Effector memory CD8-positive, alpha-beta T cell (primary cell): ENCODE results near the gene NCAPH2.

Experiments used
- ATAC-seq: fragments of 150-1000 bp; cut with Tn5 transposase; replicated peaks from 2 replicates; pipeline ENCODE4 v1.10.0; 2021; ENCODE audit warnings: mild to moderate bottlenecking, moderate library complexity
- DNase-seq, 3 experiments: peaks; one replicate each; pipeline ENCODE4 v3.0.0; 2021
- H3K27ac Mint-ChIP-seq, 2 donors: one replicate each; pipeline ENCODE4 v1.8.0; 2022; ENCODE audit warnings: mild to moderate bottlenecking in 2 of 2, mixed read lengths in 2 of 2, moderate library complexity in 2 of 2
- H3K27me3 Mint-ChIP-seq, 2 donors: one replicate each; pipeline ENCODE4 v1.8.0; 2022; ENCODE audit warnings: mixed read lengths in 2 of 2
- H3K36me3 Mint-ChIP-seq: one replicate; pipeline ENCODE4 v1.8.0; 2022; ENCODE audit warnings: mild to moderate bottlenecking, moderate library complexity, mixed read lengths; ENCODE audit not compliant: insufficient read depth
- H3K4me1 Mint-ChIP-seq, 2 donors: one replicate each; pipeline ENCODE4 v1.8.0; 2022; ENCODE audit warnings: low read depth in 2 of 2, mixed read lengths in 2 of 2
- H3K4me3 Mint-ChIP-seq, 2 donors: one replicate each; pipeline ENCODE4 v1.8.0; 2022; ENCODE audit warnings: mild to moderate bottlenecking in 2 of 2, mixed read lengths in 2 of 2, moderate library complexity in 2 of 2
- H3K9me3 Mint-ChIP-seq, 2 donors: one replicate each; pipeline ENCODE4 v1.8.0; 2022; ENCODE audit warnings: mixed read lengths in 2 of 2

The NCAPH2 gene

DNA sequence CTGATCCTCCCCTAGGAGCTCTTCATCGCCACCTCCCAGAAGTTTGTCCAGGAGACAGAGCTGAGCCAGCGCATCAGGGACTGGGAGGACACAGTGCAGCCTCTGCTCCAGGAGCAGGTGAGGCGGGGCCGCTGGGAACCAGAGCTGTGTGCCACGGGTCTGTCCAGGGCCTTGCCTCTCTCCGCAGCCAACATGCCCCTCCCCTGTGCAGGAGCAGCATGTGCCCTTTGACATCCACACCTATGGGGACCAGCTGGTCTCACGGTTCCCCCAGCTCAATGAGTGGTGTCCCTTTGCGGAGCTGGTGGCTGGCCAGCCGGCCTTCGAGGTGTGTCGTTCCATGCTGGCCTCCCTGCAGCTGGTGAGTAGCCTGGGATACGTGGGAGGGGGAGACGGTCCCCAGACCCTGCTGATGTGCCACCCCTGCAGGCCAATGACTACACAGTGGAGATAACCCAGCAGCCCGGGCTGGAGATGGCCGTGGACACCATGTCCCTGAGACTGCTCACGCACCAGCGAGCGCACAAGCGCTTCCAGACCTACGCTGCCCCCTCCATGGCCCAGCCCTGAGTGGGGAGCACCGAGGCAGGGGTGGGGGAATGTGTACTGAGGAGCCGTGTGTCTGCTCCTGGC, 14.9 kb downstream of the NCAPH2 start:
- no peak for DNase-seq
- Mint-ChIP-seq H3K4me3 (peak overlapping the region; percentile 19 to 31), H3K27ac (peak overlapping the region in 1 of 2 donors; percentile 68), H3K9me3 (no peaks in the 10 kb centered on the region), H3K36me3 (peaks cover 74% of the 10 kb centered on the region), H3K27me3 (no peaks in the 10 kb centered on the region), H3K4me1 (peaks cover 20 to 23% of the 10 kb centered on the region in 2 donors)
- no peak for ATAC-seq

DNA sequence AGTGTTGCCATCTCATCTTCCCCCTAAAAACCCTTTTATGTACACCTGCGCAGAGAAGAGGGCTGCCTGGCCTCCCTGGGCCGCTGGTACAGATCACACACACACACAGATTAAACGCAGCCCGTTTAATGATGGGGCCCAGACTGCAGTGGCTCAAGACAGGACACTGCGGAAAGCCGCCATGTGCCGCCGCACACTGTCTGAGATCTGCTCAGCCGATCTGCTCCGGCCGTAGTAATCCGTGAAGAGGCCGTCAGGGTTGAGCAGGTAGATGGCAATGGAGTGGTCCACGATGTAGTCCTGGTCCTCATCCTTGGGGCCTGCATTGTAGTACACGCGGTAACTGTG, 15.4 kb downstream of the NCAPH2 start:
- peak overlapping the region in 1 of 2 donors; percentile 68 for H3K27ac Mint-ChIP-seq
- peaks cover 25 to 26% of the 10 kb centered on the region in 2 donors for H3K4me1 Mint-ChIP-seq
- no peak for DNase-seq
- peak overlapping the region; percentile 19 to 31 for H3K4me3 Mint-ChIP-seq
- no peaks in the 10 kb centered on the region for H3K9me3 Mint-ChIP-seq
- ATAC-seq: no peak
- H3K36me3 Mint-ChIP-seq: peaks cover 70% of the 10 kb centered on the region
- H3K27me3 Mint-ChIP-seq: no peaks in the 10 kb centered on the region

DNA sequence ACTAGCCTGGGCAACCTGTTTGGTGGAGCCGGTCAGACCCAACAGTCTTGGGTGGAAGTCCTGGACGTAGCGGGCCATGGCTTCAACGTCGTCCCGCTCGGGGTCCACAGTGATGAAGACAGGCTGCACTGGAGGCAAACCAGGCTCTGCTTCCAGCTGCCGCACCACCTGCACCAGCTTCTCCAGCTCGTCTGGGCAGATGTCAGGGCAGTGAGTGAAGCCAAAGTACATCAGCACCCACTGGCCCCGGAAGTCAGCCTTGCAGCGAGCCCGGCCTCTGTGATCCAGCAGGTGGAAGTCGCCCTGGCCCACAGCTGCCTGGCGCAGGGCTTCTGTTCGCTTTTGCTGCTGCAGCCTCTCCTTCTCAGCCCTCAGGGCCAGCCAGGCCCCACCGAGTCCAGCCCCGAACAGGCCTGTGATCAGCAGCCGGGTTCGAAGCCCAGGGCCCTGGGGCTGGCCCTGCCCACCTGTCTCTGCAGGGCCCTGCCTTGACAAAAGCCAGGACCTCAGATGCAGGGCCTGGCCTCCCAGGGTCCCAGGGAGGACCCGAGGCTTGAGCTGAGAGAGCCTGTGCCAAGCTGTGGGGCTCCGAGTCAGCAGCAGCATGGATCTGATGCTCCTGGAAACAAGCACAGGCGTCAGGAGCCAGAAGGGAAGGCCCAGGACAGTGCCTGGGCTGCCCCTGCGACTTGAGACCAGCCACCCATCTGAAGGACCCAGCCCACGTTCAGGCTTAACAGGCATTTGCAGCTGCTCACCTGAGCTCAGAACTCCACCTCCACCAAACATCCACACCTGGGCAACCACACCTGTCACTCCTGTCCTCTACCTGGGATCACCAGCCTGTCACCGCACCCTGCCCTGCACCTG, 16.0 kb downstream of the NCAPH2 start:
- H3K36me3 Mint-ChIP-seq: peaks cover 74% of the 10 kb centered on the region
- DNase-seq: no peak
- H3K4me3 Mint-ChIP-seq: peak overlapping the region; percentile 83 to 96
- H3K27me3 Mint-ChIP-seq: no peaks in the 10 kb centered on the region
- H3K4me1 Mint-ChIP-seq: peaks cover 28 to 32% of the 10 kb centered on the region in 2 donors
- ATAC-seq: no peak
- H3K27ac Mint-ChIP-seq: peak overlapping the region; percentile 80 to 94
- no peaks in the 10 kb centered on the region for H3K9me3 Mint-ChIP-seq

DNA sequence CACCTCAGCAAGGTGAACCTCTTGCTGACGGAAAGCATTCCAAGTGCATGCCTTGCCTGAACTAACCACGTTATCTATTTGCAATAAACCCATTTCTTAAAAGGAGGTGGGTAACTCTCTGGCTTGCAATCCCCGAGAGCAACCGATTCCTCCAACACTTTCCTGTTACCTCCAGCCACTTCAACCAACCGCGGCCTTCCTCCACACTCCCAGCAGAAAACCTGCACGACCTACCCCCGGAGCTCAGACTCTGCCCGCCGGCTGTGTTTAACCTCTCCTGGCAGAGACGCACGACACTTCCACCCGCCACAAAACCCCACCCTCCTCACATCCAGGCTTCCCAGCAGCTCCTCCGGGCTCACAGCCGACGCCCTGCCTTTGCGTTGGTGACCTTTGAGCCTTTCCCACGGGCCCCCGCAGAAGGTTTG, 16.7 kb downstream of the NCAPH2 start:
- peaks cover 28 to 32% of the 10 kb centered on the region in 2 donors for H3K4me1 Mint-ChIP-seq
- no peaks in the 10 kb centered on the region for H3K27me3 Mint-ChIP-seq
- DNase-seq (no peak), ATAC-seq (no peak)
- no peaks in the 10 kb centered on the region for H3K9me3 Mint-ChIP-seq
- peak overlapping the region; percentile 80 to 94 for H3K27ac Mint-ChIP-seq
- H3K36me3 Mint-ChIP-seq: peaks cover 73% of the 10 kb centered on the region
- H3K4me3 Mint-ChIP-seq: peak overlapping the region; percentile 83 to 96

DNA sequence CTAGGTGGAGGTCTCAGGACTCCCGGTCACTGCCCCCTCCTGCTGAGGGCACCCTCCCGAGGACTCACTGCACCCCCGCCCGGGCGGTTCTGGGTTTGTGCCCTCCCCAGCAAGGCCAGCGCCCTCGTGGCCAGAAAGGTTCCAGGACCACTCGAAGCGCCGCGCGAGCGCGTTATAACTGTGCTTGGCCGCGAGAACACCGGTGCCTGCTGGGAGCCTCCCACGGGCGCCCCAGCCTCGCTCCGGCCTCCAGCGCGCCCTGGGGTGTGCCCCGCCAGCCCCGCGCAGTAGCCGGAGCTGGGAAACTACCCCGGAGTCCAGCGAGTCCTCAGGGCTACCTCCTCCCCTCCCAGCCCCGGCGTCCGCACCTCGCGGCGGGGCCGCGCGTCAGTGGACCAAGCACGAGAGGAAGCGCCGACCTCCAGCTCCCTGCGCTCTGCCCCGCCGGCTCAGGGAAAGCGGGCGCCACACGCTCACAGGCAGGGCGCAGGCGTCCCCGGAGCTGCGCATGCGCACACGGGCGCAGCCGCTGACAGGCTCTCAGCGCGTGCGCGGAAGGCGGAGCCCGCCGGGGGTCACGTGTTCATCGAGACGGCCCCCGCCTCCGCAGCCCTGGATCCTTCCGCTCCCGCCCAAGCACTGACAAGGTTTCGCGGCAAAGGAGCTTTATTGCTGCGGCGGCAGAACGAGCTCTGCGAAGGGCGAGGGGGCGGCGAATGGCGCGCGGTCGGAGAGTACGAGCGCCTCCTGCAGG, 17.3 kb downstream of the NCAPH2 start, which contains the start of gene SCO2:
Gene SCO2, minus strand, starts transcription at position 495 of the 754 bp plus-strand sequence. CDS start 1,187 bp downstream, outside the sequence.
- Mint-ChIP-seq H3K9me3 (no peaks in the 10 kb centered on the region), H3K4me3 (peak within 1 kb of the TSS; percentile 83 to 96), H3K27me3 (no peaks in the 10 kb centered on the region), H3K27ac (peak within 1 kb of the TSS; percentile 80 to 95), H3K4me1 (peaks cover 28 to 32% of the 10 kb centered on the region in 2 donors), H3K36me3 (peaks cover 70% of the 10 kb centered on the region)
- ATAC-seq (peak; percentile 68), DNase-seq (peak; percentile 95 to 97 (median 97))

DNA sequence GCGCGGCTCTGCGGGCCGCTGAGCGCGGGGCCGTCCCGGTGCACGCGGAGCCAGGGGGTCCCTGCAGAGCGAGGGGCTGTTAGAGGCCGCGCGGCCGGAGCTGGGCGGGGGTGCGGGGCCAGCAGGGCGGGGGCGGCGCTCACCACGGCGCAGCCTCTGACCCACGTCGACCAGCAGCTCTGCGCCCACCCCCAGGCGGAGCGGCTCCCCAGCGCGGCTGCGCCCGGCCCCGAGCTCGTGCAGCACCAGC, 17.8 kb downstream of the NCAPH2 start:
- DNase-seq: no peak
- no peak for ATAC-seq
- Mint-ChIP-seq H3K9me3 (no peaks in the 10 kb centered on the region), H3K4me1 (peaks cover 28 to 32% of the 10 kb centered on the region in 2 donors), H3K27me3 (no peaks in the 10 kb centered on the region), H3K27ac (peak overlapping the region; percentile 80 to 94), H3K4me3 (peak overlapping the region; percentile 83 to 96), H3K36me3 (peaks cover 71% of the 10 kb centered on the region)

GRCh38 chr22:50526108-50526833, 18.2 kb downstream of the NCAPH2 start:
- H3K27me3 Mint-ChIP-seq: no peaks in the 10 kb centered on the region
- ATAC-seq: peak; percentile 55
- H3K36me3 Mint-ChIP-seq: peaks cover 66% of the 10 kb centered on the region
- H3K9me3 Mint-ChIP-seq: no peaks in the 10 kb centered on the region
- H3K4me3 Mint-ChIP-seq: peak overlapping the region; percentile 83 to 96
- peak; percentile 77 to 83 (median 82) for DNase-seq
- peaks cover 31 to 34% of the 10 kb centered on the region in 2 donors for H3K4me1 Mint-ChIP-seq
- peak overlapping the region; percentile 92 to 95 for H3K27ac Mint-ChIP-seq

DNA sequence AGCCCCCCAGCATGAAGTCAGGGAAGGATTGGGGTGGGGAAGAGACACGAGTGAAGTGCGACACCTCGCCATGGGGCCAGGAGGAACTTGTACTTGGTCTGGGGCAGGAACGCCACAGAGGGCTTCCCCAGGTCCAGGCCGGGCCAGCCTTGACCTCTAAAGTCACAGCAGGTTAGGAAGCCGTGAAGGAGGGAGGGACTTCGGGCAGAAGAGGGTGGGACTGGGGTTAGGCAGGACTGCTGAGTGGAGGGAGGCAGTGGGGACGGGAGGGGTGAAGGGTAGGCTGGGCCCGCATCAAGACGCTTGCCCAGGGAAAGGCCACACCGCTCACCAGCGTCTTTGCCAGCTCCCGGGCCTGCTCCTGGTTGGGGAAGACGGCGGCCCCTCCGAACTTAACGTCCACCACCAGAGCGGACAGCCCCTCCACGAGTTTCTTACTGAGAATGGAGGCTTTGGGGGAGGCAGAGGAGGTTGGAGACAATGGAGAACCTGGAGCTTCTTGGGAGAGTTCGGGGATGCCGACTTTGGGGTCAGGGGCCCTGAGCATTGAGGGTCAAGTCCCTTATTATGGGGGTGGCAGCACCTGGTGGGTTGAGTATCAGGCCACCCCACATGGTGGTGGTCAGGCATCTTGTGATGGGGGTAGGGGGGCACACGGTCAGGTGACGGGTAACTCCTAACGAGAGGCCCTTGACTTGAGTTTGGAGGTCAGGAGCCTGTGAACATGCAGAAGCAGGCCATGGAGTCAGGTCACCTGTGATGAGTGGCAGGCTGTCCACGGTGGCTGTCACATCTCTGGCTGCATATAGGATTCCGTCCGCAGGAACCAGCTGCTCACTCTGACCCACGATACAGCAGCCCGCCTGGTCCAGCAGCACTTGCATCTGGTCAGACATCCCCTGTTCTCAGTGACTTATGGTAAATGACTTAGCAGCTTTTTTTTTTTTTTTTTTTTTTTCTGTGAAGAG, 19.1 kb downstream of the NCAPH2 start:
- no peaks in the 10 kb centered on the region for H3K9me3 Mint-ChIP-seq
- DNase-seq (peak in 1 of 3 experiments; percentile 40), ATAC-seq (no peak)
- peaks cover 32 to 34% of the 10 kb centered on the region in 2 donors for H3K4me1 Mint-ChIP-seq
- H3K36me3 Mint-ChIP-seq: peaks cover 60% of the 10 kb centered on the region
- H3K27me3 Mint-ChIP-seq: no peaks in the 10 kb centered on the region
- peak overlapping the region; percentile 92 to 95 for H3K27ac Mint-ChIP-seq
- H3K4me3 Mint-ChIP-seq: peak overlapping the region; percentile 83 to 96

GRCh38 chr22:50527921-50528681, 20.1 kb downstream of the NCAPH2 start:
- H3K9me3 Mint-ChIP-seq: no peaks in the 10 kb centered on the region
- ATAC-seq (no peak), DNase-seq (no peak)
- peaks cover 52% of the 10 kb centered on the region for H3K36me3 Mint-ChIP-seq
- H3K4me3 Mint-ChIP-seq: peak overlapping the region; percentile 83 to 96
- H3K27me3 Mint-ChIP-seq: no peaks in the 10 kb centered on the region
- H3K27ac Mint-ChIP-seq: peak overlapping the region; percentile 94 to 95
- peaks cover 38 to 39% of the 10 kb centered on the region in 2 donors for H3K4me1 Mint-ChIP-seq

GRCh38 chr22:50528682-50529415, 20.8 kb downstream of the NCAPH2 start:
- Mint-ChIP-seq H3K9me3 (no peaks in the 10 kb centered on the region), H3K36me3 (peaks cover 48% of the 10 kb centered on the region), H3K4me3 (peak overlapping the region; percentile 83 to 96), H3K27me3 (no peaks in the 10 kb centered on the region), H3K27ac (peak overlapping the region; percentile 86 to 94), H3K4me1 (peaks cover 39 to 41% of the 10 kb centered on the region in 2 donors)
- DNase-seq (no peak), ATAC-seq (no peak)

DNA sequence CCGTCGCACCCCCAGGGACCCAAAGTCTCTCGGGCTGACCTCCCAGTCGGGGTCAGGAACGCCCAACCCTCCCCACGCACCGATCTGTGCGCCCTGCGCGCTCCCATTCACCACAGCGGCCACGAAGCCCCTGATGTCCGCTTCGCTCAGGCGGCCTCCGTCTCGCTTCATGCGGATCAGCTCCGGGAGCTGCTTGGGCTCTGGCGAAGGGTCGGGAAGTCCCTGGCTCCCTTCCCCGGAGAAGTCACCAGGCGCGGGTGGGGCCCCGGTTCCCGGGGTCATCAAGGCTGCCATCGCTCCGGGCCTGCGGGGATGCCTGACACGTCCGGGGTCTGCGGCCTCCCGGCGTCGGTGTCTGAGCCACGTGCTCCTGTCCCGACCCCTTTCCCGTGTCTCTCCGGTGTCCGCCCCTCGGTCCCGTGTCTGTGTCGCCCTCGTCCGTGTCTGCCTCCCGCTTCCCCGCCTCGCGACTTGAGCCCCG, 21.4 kb downstream of the NCAPH2 start:
- DNase-seq: no peak
- ATAC-seq: no peak
- peaks cover 42% of the 10 kb centered on the region for H3K36me3 Mint-ChIP-seq
- H3K4me1 Mint-ChIP-seq: peaks cover 35 to 39% of the 10 kb centered on the region in 2 donors
- H3K9me3 Mint-ChIP-seq: no peaks in the 10 kb centered on the region
- peak overlapping the region; percentile 35 to 94 for H3K27ac Mint-ChIP-seq
- no peaks in the 10 kb centered on the region for H3K27me3 Mint-ChIP-seq
- H3K4me3 Mint-ChIP-seq: peak overlapping the region; percentile 83 to 96
